Stimulated activated CD4-positive, alpha-beta T cell treated with anti-CD3 and anti-CD28 coated beads, Interleukin-15, amount 100 ng/mL, for 24 hours (primary cell): Measurements from ENCODE around the gene CKAP5.
"Not testable (repeated sequence)": the region's sequence is repeated elsewhere in the genome, so short reads cannot be mapped to it uniquely, and the experiment has no call there.

ENCODE experiments used
- DNase-seq: peaks from one replicate; pipeline ENCODE4 v3.0.0-alpha.2; 2020

Gene CKAP5

DNA sequence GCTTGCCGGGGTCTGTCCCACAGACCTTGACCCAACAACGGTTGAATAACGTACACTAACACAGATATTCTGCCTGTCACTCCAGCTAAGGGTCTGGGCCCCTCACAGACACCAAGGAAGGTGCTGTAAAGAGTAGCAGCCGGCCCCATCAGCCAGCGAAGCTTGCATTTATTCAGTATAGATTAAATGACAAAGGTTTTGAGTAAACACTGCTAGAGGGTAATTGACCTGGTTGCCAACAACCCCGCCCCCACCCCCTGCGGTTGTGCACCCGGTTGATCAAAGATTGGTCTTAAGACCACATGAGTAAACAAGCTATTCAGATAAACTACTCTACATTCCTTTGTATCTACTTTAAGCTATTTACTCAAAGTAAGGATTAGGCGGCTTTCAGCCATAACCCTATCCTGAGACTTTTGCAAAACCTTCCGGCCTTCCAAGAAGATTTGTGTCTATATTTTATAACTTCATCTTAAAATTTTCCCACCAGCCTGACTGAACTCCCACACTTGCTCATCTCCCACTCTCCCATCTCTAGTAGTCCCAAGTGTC, 4.8 kb upstream of the CKAP5 start:
- no peak for DNase-seq

DNA sequence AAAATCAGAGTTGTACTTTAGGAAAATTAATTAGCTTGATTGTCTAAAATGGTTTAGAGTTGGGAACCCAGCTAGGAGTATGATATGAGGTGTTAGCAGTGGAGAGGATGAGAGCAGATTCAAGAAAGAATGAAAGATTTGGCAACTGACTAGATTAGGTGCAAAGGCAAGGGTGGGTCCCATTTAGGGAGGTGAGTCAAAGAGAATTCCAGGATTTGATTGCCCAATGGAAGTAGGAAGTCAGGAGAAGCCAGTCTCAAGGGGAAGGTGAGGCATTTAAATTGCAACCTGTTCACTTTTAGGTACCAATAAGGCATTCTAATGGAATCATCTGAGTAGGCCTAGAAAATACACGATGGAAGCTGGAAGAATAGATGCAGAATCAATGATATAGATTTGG, 3.6 kb upstream of the CKAP5 start:
- DNase-seq = no peak

DNA sequence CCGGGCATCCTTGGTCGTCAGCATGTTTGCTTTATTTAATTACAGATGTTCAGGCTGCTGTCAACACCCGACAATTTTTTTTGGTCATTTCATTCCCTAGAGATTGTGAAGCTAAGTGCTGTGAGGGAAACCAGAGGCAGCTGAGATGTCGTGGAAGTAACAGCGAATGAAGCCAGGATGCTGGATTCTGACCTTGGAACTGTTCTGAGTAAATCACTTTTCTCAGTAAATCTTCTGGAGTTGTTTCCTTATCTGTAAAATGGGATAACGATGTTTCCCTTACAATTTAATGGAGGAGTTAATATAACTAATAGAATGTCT, 390 bp upstream of the CKAP5 start:
- no peak for DNase-seq

DNA sequence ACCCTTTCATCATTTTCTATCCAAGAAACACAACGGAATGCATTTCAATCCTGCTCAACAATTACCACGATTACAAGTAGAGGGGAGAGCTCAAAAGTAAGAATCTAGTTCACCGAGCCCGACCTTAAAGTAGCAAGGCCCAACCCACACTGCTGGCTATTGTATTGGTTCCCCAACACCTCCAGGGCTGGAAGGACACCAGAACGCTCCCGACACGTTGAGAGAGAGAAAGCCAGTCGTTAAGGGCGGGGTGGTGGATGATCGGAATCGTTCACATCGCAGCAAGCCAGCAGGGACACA, 690 bp downstream of the CKAP5 start:
- no peak for DNase-seq

GRCh38 chr11:46840116-46840515, 6.0 kb downstream of the CKAP5 start:
- no peak for DNase-seq

DNA sequence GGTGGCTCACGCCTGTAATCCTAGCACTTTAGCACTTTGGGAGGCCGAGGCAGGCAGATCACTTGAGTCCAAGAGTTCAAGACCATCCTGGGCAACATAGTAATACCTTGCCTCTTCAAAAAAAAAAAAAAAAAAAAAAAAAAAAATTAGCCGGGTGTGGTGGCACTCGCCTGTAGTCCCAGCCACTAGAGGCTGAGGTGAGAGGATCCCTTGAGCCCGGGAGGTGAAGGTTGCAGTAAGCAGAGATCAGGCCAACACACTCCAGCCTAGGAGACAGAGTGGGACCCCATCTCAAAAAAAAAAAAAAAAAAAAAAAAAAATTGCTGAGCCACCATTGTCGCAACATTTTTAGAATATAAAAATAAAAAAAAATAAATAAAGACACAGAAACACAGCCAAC, 7.6 kb downstream of the CKAP5 start:
- DNase-seq = no peak

GRCh38 chr11:46837860-46838259, 8.2 kb downstream of the CKAP5 start:
- no peak for DNase-seq

GRCh38 chr11:46836870-46837269, 9.2 kb downstream of the CKAP5 start:
- DNase-seq = no peak

DNA sequence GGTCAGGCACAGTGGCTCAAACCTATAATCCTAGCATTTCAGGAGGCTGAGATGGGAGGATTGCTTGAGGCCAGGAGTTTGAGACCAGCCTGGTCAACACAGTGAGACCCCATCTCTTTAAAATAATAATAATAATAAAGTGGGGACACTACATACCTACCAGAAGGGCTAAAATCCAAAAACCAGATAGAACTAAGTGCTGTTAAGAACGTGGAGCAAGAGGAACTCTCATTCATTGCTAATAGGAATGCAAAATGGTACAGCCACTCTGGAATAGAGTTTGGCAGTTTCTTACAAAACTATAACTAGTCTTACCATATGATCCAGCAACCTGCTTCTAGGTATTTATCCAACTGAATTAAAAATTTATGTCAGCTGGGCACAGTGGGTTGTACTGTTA, 9.6 kb downstream of the CKAP5 start:
- no peak for DNase-seq

DNA sequence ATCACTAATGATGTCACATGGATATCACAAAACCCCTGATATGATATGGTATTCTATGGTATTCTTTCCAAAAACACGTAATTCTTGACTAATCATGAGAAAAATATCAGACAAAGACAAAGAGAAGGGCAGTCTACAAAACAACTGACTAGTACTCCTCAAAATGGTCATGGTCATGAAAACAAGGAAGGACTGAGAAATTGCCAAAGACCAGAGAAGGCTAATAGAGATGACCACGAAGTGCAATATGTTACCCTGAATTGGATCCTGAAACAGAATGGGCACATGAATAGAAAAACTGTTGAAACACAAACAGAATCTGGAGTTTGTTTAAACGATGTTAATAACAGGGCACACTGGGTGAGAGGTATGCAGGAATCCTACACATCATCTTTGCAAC, 10.2 kb downstream of the CKAP5 start:
- DNase-seq = no peak

DNA sequence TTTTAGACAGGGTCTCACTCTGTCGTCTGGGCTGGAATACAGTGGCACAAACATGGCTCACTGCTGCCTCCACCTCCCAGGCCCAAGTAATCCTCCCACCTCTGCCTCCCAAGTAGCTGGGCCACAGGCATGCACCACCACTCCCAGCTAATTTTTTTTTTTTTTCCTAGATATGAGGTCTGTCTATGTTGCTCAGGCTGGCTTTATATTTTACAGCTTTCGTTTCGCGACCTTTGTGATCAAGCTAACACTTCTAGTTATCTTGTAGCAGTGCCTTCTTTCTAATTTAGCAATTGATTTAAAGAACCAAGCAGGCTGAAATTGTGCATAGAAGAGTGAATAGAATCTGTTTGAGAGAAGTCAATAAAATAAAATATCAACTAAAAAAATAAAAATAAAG, 11.3 kb downstream of the CKAP5 start:
- DNase-seq = no peak

DNA sequence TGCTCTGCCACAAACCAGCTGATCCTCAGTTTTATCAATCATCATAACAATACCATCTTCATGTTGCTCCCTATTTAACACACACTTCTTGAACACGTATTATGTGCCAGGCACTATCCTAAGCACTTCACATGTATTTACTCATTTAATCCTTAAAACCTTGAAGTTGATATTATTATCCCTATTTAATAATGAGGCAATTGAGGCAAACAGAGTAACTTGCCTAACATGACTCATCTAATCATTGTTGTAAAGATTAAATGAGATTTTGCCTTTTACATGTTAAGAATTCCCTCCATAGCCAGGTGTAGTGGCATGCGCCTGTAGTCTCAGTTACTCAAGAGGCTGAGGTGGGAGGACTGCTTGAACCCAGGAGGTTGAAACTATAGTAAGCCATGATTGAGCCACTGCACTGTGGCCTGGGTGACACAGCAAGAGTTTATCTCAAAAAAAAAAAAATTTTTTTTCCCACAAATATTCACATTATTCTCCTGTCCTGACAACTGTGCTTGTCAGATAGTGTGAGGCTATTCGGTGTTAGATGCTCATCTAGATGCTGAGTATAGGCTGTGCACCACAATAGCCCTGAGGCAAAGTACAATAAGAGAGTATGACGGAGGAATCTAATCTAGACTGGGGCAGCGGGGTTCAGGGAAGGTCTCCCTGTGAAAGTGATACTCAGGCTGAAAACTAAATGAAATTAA, 13.4 kb downstream of the CKAP5 start:
- DNase-seq = no peak

DNA sequence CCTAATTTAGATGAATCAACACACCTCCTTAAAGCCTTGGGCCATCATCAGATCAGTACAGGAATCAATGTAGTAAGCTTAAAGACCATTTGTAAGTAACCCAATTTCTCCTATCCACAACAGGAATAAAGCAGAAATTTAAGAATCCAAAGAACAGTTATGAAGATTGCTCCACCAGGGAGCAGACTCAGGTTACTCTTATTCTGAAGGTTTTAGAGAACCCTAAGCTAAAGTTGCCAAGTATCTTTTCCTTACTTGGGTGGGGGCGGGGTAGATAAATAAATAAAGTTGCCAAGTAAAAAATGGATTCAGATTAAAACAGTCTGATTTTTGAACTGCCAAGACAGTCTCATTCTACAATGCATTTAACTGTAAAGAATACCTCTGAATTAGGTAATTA, 18.1 kb downstream of the CKAP5 start:
- no peak for DNase-seq

DNA sequence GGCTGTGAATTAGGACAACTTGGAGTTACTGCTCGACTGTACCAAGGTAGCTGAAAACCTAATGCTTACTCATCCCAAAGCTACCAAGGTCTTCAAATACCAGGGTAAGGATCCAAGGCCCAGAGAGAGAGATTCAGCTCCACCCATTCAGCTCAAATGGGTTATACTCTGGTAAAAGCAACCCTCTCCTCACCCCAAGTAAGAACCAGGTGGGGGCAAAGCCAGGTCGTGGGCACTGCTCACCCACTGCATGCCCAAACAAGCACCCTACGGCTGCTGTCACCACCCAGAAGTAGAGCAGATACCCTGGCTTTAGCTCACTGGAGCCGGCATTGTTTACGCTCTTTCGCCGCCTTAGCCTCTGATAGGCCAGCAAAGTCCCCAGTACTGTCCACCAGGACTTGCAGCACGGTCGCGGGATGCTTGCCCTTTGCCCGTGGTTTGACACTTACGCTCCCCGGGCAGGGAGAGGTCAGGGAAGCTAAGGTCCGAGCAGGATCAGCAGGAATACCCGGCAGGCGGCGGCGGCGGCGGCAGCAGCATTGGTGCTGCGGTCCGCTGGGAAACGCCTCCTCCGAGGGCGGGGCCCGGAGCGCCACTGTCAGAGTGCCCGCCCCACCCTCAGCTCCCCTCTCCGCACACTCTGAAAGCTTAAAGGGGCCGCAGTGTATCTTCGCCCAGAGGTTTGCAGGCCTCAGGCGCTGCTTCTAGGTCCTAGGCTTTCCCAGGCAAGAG, 19.6 kb downstream of the CKAP5 start:
- peak; percentile 83 for DNase-seq

GRCh38 chr11:46808799-46809431, 37.2 kb downstream of the CKAP5 start:
- no peak for DNase-seq

GRCh38 chr11:46801694-46802470, 44.2 kb downstream of the CKAP5 start:
- DNase-seq = no peak

DNA sequence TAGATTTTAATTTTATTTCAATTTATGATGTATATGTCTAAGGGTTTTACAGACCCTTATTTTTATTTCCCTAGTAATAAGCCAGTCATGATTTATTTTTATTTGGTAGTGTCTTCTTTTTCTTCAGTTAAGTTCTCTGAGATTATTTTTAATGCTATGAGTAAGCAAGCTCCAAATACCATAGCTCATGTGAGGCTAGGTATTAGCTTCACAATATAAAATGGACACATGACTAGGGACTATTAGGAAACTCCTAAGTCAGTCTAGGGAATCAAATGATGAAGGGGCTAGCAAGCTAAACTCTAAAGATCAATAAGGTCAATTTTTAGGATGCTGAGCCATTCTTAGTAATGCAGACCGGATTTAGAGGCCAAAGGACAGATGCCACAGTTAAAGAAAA, 45.9 kb downstream of the CKAP5 start:
- no peak for DNase-seq

GRCh38 chr11:46799725-46800124, 46.4 kb downstream of the CKAP5 start:
- not testable (repeated sequence) for DNase-seq

DNA sequence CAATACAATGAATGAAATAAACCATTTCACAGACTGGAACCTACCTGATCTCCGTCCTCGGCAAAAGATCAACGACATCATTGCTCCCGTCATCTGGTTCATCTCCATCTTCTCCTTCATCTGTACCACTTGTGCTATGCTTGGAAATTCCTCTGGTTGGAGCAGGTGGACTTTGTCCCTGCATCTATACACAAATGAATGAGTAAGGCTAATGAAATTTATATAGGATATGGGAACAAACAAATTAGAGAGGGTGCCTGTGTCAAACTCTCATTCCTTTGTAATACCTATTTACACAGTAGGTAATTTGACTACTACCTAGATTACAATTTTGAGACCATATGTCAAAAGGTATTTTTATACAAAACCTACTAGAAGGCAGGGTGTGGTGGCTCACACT, 67.7 kb downstream of the CKAP5 start:
- DNase-seq = no peak

- no peak for DNase-seq
Observed at GRCh38 chr11:46776878-46777277, 69.2 kb downstream of the CKAP5 start.

- DNase-seq = no peak
Observed at GRCh38 chr11:46769636-46770221, 76.4 kb downstream of the CKAP5 start.

DNA sequence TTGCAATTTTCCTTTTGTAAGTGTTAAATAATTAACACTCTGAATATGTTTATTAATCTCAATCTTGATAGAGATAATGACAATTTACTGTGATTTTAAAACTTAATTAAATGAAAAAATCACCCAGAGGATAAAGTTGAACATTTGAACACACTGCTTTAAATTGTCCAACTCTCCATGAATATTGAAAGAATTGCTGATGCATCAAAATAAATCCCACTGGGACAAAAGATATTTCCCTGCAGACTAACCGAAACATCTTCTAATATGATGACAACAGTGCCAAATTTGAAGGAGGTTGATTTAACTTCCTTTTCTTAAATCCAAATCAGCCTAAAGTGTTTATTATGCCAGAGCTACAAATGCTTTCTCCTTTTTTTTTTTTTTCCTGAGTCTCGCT, 79.4 kb downstream of the CKAP5 start:
- no peak for DNase-seq

DNA sequence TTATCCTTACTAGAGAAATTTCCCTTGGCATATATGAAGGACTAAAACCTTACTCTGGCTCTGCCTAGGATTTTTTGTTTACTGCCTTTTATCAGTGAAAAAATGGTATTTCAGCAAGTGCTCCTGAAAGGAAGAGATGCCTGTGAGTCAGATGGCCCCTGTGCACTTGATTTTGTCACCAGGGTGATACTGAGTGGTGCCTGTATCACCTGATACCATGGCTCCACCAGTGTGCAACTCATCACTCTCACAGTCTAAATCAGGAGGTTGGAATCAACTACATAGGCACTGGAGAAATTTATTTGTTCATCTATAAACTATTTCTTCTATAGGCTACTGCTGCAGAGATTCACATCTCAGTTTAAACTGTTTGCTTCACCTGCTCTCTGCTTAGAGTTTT, 83.8 kb downstream of the CKAP5 start:
- no peak for DNase-seq
